Hair follicle dermal papilla cell (primary cell): ENCODE data around the gene WDR45. TPM values are rescaled to one million over a fixed set of nuclear protein-coding genes. Genes with fewer than 3 reads are reported as not detected.

ENCODE experiments used
- small RNA-seq: library from RNA; depleted of rRNA; stranded (forward); fragments of <200 nt; gene quantifications from one replicate; pipeline ENCODE3, GENCODE V24; 2012
- total RNA-seq: library from RNA; depleted of rRNA; stranded (reverse); fragments of >200 nt; gene quantifications from 2 replicates; pipeline ENCODE4 v1.2.3, GENCODE V29; 2012

The WDR45 gene
- total RNA-seq = 71.3 and 72.2 TPM in 2 replicates

GRCh38 chrX:49079489-49080428 lies at the start of gene WDR45:
WDR45 (minus strand) TSS chrX:49079887; CDS start chrX:49078095, 1,792 bp downstream.

GRCh38 chrX:49073601-49074575 lies 5.8 kb downstream of the WDR45 start, which contains the start of gene PRAF2:
PRAF2 (minus strand) TSS chrX:49074002; CDS start chrX:49073987, 15 bp downstream.

GRCh38 chrX:49058794-49059193 lies 20.9 kb downstream of the WDR45 start, which contains the start of gene CCDC120:
CCDC120 (plus strand) TSS chrX:49058999; CDS start chrX:49062042, 3,043 bp downstream.

GRCh38 chrX:49043220-49043986 lies 36.3 kb downstream of the WDR45 start, which contains the start of gene TFE3:
TFE3 (minus strand) TSS chrX:49043357; CDS start chrX:49043226, 131 bp downstream.

Small RNA genes within 50 kb of the gene (small RNA-seq; reads per million reads assigned to genes)
- gene RNU4-52P = not detected

Other genes starting within 250 kb of the WDR45 start
- 0.49 and 0.65 TPM in 2 replicates for gene PCSK1N, start 244.3 kb downstream of the WDR45 start, total RNA-seq
- 25.1 and 26.0 TPM in 2 replicates for gene TIMM17B, start 182.1 kb downstream of the WDR45 start, total RNA-seq
- gene PQBP1, start 182.0 kb downstream of the WDR45 start, total RNA-seq = 33.8 and 50.9 TPM in 2 replicates
- 22.6 and 23.0 TPM in 2 replicates for gene SLC35A2, start 168.2 kb downstream of the WDR45 start, total RNA-seq
- 4.1 and 4.4 TPM in 2 replicates for gene PIM2, start 160.9 kb downstream of the WDR45 start, total RNA-seq
- 33.3 and 36.2 TPM in 2 replicates for gene OTUD5, start 122.3 kb downstream of the WDR45 start, total RNA-seq
- gene KCND1, start 108.0 kb downstream of the WDR45 start, total RNA-seq = 1.9 and 2.1 TPM in 2 replicates
- gene GRIPAP1, start 77.6 kb downstream of the WDR45 start, total RNA-seq = 14.3 and 16.8 TPM in 2 replicates
- gene TFE3, start 36.5 kb downstream of the WDR45 start, total RNA-seq = 76.9 and 86.8 TPM in 2 replicates
- gene CCDC120, start 20.9 kb downstream of the WDR45 start, total RNA-seq = 1.1 and 1.9 TPM in 2 replicates
- gene PRAF2, start 5.9 kb downstream of the WDR45 start, total RNA-seq = 15.1 and 16.6 TPM in 2 replicates
- 15.4 and 16.9 TPM in 2 replicates for gene GPKOW, start 43.8 kb upstream of the WDR45 start, total RNA-seq
- 1.9 and 2.2 TPM in 2 replicates for gene MAGIX, start 82.9 kb upstream of the WDR45 start, total RNA-seq
- gene PLP2, start 92.0 kb upstream of the WDR45 start, total RNA-seq = 26.4 and 35.5 TPM in 2 replicates
- gene PRICKLE3, start 106.5 kb upstream of the WDR45 start, total RNA-seq = 9.6 and 13.0 TPM in 2 replicates
- 0.49 and 0.73 TPM in 2 replicates for gene SYP, start 120.3 kb upstream of the WDR45 start, total RNA-seq
- gene CACNA1F, start 153.5 kb upstream of the WDR45 start, total RNA-seq = not detected in 2 replicates
- gene CCDC22, start 155.6 kb upstream of the WDR45 start, total RNA-seq = 13.6 and 14.1 TPM in 2 replicates
- not detected in 2 replicates for gene FOXP3, start 184.8 kb upstream of the WDR45 start, total RNA-seq
- gene PPP1R3F, start 189.9 kb upstream of the WDR45 start, total RNA-seq = 5.6 and 7.0 TPM in 2 replicates
- gene GAGE10, start 223.8 kb upstream of the WDR45 start, total RNA-seq = not detected in 2 replicates
- gene GAGE12J, start 242.2 kb upstream of the WDR45 start, total RNA-seq = not detected in 2 replicates